ENCODE results near the gene ASS1. TPM values are rescaled to one million over a fixed set of nuclear protein-coding genes. Genes with fewer than 3 reads are reported as not detected.

ASS1 gene
- total RNA-seq, 1 donor from 2014 or later = 166 TPM

- no peak for DNase-seq (ENCODE audit: low spot score)
Measured at GRCh38 chr9:130498298-130498917, 53.6 kb downstream of the ASS1 start.

- DNase-seq (ENCODE audit: low spot score) = peak; percentile 34
Measured at GRCh38 chr9:130498918-130499698, 54.3 kb downstream of the ASS1 start.

DNA sequence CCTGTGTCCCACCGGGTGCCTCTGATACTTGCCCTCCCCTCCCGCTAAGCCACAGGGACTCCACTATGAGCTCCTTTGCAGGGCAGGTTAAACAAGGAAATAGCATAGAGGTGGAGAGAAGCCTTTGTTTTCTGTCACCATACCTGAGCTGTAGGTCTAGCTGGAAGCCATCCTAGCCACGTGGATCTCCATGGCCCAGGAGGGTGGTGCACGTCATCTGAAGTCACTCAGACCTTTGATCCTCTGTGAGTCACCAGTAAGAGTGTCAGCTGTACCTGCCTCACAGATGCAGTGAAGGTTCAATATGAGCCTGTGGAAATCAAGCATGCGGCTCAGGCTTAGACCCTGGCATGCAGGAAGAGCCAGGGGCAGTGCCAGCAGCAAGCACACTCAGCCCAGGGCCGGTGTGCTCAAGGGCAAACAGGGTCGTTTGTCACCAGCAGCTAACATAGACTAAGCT lies 55.1 kb downstream of the ASS1 start:
- DNase-seq (ENCODE audit: low spot score) = peak; percentile 91

GRCh38 chr9:130500340-130501180 lies 55.8 kb downstream of the ASS1 start:
- peak; percentile 19 for DNase-seq (ENCODE audit: low spot score)

DNA sequence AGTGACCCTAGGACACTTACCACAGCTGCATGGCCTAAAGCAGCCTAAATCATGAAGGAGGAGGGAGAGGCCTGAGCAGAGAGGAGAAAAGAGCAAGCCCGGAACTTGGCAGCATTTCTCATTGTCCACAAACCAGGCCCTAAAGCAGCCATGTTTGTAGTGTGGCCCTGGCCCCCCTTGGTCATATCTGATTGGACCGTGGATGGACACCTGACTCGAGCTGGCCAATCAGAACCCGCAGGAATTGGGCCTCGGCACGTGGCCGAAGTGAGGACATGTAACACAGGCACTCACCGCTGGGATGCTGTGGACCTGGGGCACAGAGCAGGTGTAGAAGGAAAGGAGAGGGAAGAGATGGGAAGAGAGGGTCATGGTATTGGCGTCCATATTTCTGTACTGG lies 56.9 kb downstream of the ASS1 start:
- DNase-seq (ENCODE audit: low spot score) = no peak

- DNase-seq (ENCODE audit: low spot score) = no peak
Measured at GRCh38 chr9:130508218-130508617, 63.5 kb downstream of the ASS1 start.

- DNase-seq (ENCODE audit: low spot score) = no peak
Measured at GRCh38 chr9:130512199-130512598, 67.4 kb downstream of the ASS1 start.

GRCh38 chr9:130513078-130513477 lies 68.3 kb downstream of the ASS1 start:
- no peak for DNase-seq (ENCODE audit: low spot score)

DNA sequence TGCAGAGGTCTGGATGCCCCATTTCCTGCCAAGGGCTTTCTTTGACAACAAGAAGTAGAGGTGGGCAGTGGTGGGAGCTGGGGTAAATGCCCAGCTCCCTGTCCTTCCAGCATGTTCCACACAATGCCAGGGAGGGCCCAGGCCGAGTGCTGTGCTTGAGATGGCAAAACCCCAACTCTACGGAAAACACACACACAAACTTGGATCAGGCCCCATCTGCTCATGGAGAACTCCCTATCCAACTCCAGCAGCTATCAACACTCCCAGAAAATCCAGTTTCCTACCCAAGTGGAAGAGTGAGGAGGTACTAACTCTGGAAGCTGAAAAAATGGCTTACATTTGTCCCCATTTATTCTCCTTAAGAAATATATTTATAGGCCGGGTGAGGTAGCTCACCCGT lies 73.5 kb downstream of the ASS1 start:
- no peak for DNase-seq (ENCODE audit: low spot score)

- no peak for DNase-seq (ENCODE audit: low spot score)
Measured at GRCh38 chr9:130518943-130519799, 74.4 kb downstream of the ASS1 start.

DNA sequence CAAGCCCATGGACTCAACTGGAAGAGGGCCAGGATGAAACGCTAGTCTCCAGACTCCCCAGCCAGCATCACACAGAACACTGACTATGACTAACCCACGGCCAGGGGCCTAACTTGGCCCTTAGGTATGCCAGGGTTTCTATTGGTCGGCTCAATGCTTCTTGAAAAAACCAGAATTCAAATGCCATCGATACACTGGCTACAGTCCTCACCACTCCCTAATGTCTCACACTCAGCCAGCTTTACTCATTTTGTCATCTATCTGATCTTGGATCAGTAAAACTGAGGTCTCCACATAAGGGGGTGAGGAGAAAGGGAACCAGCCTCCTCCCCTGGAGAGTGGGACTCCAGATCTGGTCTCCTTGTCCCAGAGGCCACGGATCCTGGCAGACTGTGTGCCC lies 75.2 kb downstream of the ASS1 start:
- no peak for DNase-seq (ENCODE audit: low spot score)

DNA sequence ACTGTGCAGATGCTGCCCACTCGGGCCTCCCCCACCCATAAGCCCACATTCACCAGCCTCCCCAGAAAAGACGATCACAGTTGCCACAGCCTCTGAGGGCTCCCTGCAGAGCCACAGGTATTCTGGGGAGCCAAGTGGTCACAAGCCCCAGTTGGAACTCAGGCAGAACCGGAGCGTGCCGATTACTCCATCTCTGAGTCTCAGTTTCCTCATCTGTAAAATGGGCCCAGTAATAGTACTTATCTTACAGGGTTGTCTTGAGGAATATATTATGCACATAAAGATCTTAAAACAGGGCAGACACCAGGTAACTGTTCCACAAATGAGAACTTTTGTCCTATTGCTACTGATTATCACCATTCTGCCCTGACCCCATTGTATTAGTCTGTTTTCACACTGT lies 77.0 kb downstream of the ASS1 start:
- no peak for DNase-seq (ENCODE audit: low spot score)

DNA sequence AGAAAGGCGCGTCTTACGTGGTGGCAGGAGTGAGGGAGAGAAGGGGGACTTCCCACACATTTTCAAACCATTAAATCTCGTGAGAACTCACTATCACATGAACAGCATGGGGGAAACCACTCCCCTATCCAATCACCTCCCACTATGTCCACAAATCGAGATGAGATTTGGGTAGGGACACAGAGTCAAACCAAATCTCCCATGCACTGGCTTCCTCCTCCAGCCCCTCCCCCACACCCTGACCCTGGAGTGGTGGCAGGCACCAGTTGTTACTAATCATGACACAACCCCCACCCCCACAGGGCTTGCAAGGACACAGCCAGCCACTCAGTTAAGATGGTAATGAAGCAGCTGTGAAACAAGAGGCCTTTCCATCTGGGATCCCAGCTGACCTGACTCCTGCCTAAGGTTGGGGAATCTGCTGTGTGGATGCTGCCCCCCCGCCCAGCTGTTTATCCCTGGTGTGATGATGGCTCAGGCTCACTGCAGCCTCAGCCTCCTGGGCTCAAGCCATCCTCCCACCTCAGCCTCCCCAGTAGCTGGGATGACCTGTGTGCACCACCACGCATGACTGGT lies 77.6 kb downstream of the ASS1 start:
- no peak for DNase-seq (ENCODE audit: low spot score)

DNA sequence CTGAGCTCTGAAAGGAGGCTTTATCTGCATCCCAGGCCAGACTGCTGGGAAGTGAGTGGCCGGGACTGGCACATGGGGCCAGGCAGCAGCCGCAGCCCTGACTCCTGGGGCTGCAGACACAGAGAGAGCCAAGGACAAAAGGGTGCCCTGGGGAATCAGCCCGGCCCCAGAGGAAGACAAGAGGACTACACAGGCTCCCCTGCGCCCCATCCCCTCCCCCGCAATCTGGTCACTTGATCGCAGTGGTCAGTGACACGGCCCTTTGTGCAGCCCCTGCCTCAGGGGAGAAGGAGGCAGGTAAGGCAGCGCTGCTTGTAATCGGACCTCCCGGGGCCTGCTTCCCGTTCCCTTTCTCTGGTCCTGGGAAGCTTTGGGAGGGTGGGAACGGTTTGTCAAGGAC lies 79.2 kb downstream of the ASS1 start:
- DNase-seq (ENCODE audit: low spot score) = no peak

DNA sequence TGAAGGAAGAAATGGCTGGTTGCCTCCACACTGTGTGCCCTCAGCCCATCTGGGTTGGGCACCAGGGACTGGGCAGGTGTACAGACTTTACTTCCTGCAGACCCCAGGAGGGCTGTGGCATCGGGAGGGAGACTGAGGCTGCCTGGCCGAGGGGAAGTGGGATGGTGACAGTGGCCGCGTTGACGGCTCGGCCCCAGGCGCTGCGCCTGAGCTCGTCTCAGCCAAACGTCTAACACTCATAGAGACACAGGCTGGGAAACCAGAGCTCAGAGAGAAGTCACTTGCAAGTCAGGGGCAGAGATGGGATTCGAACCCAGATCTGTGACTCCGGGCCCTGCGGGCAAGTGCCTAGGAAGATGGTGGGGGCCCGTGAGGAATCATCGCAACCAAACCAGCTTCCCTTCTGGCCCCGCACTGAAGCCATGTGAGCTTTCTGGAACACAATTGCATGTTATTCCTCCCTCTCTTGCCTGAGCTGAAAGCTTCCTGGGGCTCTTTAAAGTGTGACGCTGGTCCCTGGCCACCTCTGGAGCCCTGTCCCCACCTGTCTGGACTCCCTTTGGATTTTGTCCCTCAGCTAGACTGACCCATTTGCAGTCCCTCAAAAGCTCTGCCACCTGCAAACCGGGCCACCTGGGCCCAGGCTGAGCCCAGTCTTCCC lies 81.6 kb downstream of the ASS1 start:
- no peak for DNase-seq (ENCODE audit: low spot score)

DNA sequence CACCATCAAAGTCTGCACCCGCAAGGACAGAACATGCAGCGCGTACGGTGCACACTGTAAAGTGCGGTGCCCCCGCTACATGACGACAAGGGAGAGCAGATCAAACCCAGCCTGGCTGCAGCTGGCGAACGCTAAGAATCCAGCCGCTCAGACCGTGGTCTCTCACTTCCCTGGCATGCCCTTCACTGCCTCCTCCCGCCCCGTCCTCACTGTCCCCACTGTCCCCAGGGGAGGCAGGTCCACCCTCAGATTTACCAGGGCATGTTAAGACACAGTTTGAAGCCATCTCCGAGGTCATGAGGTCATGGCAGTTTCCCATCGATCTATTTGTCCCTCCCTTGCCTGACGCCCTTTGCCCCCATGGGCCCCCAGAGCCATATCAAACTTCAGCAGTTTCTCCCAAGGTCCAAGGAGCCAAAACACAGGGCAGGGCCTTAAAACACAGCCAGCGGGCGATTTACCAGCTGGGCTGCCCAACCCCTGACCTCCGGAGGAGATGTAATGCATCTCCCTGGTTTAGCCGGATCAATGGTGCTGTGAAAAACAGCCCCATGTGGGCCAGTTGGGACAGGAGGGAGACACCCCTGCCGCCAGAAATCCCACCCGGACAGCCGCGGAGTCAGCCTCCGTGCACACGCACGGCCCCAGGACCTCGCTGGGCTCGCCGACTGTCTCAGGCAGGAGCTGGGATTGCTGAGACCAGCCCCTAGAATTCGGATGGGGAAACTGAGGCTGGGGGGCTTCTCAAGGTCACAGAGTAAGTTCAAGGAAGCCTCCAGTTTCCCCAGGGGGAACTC lies 82.3 kb downstream of the ASS1 start:
- DNase-seq (ENCODE audit: low spot score) = no peak

DNA sequence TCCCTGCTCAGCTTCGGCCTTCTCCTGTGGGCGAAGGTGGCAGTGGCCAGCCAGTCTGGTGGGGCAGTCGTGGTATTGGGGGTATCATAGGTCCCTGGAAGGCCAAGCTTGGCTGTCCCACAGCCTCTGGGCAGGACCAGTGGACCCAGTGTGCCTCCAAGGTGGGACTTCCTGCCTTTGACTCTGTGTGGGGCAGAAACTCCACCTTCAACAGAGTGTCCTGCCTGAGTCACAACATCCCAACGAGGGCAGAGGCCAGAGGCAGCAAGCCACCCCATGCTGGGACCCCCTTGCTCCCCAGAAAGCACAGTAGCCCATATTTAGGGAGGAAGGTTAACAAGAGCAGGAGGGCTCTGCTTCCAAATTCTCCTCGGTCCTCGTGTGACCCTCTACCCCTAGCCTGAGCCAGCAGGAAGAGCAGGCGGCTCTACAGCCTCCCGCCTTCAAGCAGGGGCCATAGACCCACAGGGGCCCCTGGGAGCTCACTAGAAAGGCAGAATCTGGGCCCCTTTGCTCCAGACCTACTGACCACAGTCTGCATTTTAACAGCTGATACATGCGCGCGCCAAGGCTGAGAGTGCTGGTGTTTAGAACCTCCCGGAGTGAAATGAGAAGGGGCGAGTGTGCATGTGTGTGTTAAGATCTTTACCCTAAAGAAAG lies 83.0 kb downstream of the ASS1 start:
- DNase-seq (ENCODE audit: low spot score) = no peak

- DNase-seq (ENCODE audit: low spot score) = no peak
Measured at GRCh38 chr9:130528674-130529073, 83.9 kb downstream of the ASS1 start.

DNA sequence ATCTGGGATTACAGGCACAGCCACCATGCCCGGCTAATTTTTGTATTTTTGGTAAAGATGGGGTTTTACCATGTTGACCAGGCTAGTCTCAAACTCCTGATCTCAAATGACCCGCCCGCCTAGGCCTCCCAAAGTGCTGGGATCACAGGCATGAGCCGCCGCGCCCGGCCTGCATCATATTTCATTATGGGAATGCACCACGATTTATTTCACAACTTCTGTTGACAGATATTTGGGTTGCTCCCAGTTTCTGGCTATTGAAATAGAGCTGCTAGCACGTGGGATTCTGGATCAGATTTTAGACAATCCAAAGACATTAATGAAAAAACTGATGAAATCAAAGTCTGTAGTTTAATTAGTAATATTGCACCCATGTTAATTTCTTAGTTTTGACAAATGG lies 86.2 kb downstream of the ASS1 start:
- peak; percentile 22 for DNase-seq (ENCODE audit: low spot score)

All from mucosa of gallbladder (tissue), 1 donor.